AG10803 (cell line): ENCODE results near the gene SLC43A1.
"Not testable (repeated sequence)": the region's sequence is repeated elsewhere in the genome, so short reads cannot be mapped to it uniquely, and the experiment has no call there.

Source experiments
- DNase-seq: peaks from one replicate; pipeline ENCODE4 v3.0.0; 2010; ENCODE audit warnings: low read depth
- H3K4me3 ChIP-seq: 2 replicates; pipeline ENCODE4 v1.5.1; 2011; ENCODE audit warnings: mild to moderate bottlenecking, low read length, control low read depth
- TF ChIP-seq, protein P1 (sequence below): conservative IDR thresholded peaks from 2 replicates; pipeline ENCODE4 v1.5.1; 2011; ENCODE audit warnings: mild to moderate bottlenecking, low read length, control low read depth, inconsistent platforms

The SLC43A1 gene

GRCh38 chr11:57453543-57454177, 61.8 kb downstream of the SLC43A1 start:
- DNase-seq = no peak
- no peak overlapping the region for H3K4me3 ChIP-seq
- TF ChIP-seq, protein P1, sequence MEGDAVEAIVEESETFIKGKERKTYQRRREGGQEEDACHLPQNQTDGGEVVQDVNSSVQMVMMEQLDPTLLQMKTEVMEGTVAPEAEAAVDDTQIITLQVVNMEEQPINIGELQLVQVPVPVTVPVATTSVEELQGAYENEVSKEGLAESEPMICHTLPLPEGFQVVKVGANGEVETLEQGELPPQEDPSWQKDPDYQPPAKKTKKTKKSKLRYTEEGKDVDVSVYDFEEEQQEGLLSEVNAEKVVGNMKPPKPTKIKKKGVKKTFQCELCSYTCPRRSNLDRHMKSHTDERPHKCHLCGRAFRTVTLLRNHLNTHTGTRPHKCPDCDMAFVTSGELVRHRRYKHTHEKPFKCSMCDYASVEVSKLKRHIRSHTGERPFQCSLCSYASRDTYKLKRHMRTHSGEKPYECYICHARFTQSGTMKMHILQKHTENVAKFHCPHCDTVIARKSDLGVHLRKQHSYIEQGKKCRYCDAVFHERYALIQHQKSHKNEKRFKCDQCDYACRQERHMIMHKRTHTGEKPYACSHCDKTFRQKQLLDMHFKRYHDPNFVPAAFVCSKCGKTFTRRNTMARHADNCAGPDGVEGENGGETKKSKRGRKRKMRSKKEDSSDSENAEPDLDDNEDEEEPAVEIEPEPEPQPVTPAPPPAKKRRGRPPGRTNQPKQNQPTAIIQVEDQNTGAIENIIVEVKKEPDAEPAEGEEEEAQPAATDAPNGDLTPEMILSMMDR = no peak

- TF ChIP-seq, protein P1 = no peak
- no peak overlapping the region for H3K4me3 ChIP-seq
- no peak for DNase-seq
Observed at GRCh38 chr11:57446055-57446454, 69.4 kb downstream of the SLC43A1 start.

GRCh38 chr11:57445122-57445394, 70.4 kb downstream of the SLC43A1 start:
- not testable (repeated sequence) for DNase-seq, H3K4me3 ChIP-seq

DNA sequence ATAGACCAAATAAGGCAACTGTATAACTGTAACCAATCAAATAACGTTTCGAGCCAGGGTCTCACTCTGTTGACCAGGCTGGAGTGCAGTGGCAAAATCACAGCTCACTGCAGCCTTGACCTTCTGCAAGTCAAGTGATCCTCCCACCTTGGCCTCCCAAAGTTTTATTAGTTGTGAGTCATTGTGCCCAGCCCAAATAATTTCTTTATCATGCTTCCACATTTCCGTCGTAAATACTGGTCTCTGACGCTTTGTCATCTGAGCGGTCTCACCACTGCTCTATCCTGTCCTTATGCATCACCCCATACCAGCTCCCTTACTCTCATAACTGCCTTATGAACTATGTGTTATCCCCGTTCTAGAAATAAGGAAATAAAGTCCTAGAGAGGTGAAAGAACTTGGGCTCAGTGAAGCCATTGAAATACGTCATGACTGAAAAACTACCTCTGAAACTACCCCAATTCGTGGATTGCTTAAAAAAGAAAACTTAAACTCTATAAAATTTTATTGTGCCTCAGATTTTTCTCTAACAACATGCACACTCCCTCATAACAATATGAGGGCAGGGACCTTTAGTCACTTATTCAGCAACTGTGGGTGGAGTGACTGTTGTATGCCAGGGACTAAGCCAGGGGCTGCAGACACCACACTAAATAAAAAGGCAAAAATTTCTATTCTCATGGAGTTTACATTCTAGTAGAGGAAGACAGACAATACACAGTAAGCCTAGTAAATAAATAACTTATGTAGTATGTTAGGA, 71.0 kb downstream of the SLC43A1 start:
- TF ChIP-seq, protein P1 = no peak
- H3K4me3 ChIP-seq = no peak overlapping the region
- no peak for DNase-seq

DNA sequence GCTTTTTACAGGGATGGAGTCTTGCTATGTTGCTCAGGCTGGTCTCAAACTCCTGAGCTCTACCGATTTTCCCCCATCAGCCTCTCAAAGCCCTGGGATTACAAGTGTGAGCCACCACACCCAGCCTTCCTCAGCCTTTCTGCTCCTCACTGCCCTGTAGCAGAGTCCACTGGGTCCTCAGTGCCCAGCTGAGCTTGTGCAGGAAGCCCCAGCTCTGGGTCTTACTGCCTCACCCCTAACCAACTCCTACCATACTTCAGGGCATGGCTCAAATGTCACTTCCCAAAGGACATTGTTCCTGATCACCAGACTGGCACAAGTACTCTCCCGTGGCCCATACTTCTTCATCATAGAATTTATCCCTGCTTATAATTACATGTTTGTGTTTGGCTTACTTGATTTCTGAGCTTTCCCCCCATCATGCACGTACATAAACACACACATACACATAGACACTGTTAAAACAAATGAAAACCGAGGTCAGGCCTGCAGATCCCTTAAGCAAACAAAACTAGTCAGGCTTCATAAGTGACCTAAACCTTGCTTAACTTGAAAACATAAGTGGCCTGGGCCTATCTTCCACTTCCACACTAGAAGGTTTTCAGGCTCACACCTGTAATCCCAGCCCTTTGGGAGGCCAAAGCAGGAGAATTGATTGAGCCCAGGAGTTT, 74.6 kb downstream of the SLC43A1 start:
- H3K4me3 ChIP-seq = no peak overlapping the region
- DNase-seq = no peak
- TF ChIP-seq, protein P1 = no peak

GRCh38 chr11:57439786-57440185, 75.7 kb downstream of the SLC43A1 start:
- no peak overlapping the region for H3K4me3 ChIP-seq
- DNase-seq = no peak
- TF ChIP-seq, protein P1 = no peak

GRCh38 chr11:57438345-57439285, 76.9 kb downstream of the SLC43A1 start:
- DNase-seq = no peak
- no peak overlapping the region for H3K4me3 ChIP-seq
- TF ChIP-seq, protein P1 = no peak
